HG03045 (cell line): Measurements from ENCODE around the gene SLC9C2.
"Not testable (repeated sequence)": the region's sequence is repeated elsewhere in the genome, so short reads cannot be mapped to it uniquely, and the experiment has no call there.

Source experiments
- ATAC-seq: cut with Tn5 transposase; IDR thresholded peaks from one replicate; pipeline ENCODE4 v1.9.1; 2021; ENCODE audit warnings: mild to moderate bottlenecking, moderate library complexity; ENCODE audit not compliant: unreplicated experiment

Gene SLC9C2

GRCh38 chr1:173491508-173491907, 111.4 kb downstream of the SLC9C2 start:
- no peak for ATAC-seq

DNA sequence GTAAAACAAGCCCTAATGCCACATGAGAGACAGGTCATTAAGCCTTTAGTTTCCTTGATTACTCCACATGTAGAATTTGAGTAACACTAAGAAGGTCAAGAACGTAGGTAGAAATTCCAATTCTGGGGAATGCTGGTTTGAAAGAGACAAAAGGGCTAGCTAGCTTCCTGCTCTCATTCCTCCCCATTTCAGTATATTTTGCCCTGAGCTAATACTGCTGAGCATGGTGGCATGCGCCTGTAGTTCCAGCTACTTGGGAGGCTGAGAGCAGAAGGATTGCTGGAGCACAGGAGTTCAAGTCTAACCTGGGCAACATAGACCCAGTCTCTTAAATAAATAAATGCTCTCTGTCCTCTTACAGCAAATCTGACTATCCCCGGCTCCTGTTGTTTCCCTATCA, 112.9 kb downstream of the SLC9C2 start:
- no peak for ATAC-seq

- ATAC-seq, result no peak
These were observed 113.7 kb downstream of the SLC9C2 start for GRCh38 chr1:173489149-173489600.

GRCh38 chr1:173488001-173488400, 114.9 kb downstream of the SLC9C2 start:
- no peak for ATAC-seq

DNA sequence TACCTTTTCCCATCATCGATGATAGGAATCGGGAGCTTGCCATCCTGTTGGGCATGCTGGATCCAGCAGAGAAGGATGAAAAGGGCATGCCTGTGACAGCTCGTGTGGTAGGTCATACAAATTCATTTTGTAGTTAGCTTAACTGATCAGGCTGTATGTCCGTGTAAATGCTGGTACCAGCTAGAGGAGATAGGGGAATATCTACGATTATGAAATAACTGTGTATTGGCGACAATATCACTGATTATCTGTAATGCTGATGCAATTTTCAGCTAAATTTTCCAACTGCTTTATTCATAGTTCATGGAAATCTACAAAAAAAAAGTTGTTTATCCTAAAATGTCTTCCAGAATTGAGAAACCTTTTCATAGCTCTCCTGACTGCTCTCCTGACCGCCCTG, 117.5 kb downstream of the SLC9C2 start:
- no peak for ATAC-seq

DNA sequence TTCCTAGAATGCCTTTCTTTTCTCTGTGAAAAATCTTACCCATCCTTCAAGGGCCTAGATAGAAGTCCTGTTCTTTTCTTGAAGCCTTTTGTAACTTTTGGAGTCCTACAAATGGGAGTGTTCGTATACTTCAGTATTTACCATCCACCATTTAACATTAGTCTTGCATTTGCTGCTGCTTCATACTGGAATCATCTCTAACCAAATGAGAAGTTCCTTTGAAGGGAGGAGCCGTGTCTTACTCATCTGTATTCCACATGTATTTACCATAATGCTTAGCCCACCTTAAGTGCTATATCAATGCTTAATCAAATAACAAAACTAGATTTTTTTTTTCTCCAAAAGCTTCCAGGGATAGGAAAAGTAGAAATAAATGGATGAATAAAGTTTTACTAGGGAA, 118.6 kb downstream of the SLC9C2 start:
- ATAC-seq, result no peak

DNA sequence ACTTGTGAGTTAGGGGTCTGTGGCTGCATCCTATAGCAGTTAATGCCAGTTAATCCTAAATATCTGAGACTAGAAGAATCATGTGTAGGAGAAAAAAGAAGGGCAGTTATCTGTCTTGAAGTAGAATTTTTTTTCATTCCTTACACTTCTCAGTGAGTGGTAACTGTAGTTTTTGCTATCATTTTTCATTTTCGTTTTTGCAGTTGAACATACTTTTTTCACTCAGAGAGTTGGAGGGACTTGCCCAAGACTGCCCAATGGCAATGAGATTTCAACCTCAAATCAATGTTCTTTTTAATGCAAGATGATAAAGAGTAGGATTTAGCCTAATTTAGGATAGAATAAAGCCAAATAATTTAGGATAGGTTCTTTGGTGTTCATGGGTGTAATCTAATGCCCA, 120.2 kb downstream of the SLC9C2 start:
- no peak for ATAC-seq

DNA sequence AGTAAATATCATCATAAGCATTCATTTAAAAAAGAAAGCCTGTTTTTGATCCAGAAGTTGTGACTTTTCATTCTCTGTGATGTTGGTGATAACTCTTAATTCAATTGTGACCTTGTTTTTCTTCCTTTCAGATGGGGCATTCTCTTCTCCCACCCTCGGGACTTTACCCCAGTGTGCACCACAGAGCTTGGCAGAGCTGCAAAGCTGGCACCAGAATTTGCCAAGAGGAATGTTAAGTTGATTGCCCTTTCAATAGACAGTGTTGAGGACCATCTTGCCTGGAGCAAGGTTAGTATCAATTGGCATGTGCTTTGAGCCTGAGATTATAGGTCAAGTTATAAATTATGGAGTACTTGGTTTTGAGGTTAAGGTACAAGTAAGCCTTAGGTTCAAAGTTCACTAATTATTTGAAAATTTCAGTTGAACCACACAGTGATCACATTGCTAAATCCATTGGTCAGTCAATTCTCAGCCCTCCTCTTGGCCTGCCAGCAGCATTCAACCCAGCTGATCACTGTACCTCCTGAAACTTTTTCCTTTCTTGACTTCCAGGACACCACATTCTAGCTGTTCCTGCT, 121.6 kb downstream of the SLC9C2 start:
- ATAC-seq, result no peak

DNA sequence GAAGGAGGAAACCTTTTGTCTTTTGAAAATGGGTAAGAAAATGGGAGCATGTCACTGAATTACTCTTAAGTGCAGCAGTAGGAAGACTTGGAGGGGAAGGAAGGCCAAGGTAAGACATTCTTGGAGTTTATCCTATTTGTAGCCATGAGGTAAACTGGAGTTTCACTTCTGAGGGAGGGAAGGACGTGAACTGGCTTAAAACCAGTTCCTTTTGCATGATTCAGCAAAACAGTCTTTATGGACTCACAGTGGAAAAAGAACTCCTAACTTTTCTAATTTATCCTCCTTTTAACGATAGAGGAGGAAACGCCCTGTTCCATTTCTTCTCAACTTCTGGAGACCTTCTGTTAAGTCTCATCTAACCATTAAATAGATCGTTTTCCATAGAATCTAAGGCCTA, 123.2 kb downstream of the SLC9C2 start:
- ATAC-seq, result no peak

DNA sequence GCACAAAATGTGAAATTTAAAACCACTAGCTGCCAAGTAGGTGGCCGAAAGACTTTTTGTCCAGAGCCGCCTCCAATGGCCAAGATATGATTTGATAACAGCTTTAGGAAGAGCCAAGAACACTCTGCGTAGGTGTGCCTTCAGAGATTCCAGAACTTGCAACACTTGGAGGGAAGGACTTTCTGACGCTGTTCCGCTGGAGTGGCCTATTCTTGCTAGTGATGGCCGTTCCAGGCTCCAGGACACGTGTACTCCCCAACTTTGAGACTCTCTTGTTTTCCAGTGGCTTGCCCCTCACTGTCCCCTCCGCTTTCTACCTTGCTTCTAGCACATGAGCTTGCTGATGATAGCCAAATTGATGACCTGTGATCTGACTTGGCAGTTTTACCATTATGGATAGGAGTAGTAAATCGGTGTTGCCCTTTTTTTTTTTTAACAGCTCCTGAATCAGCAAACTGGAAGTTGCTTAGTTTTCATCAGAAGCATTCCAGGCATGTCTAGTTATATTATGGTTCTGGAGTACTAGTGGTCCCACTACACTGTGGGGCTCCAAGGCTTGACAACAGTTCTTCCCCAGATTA, 124.7 kb downstream of the SLC9C2 start:
- ATAC-seq, result no peak

- peak; percentile 58 for ATAC-seq
These were observed 125.4 kb downstream of the SLC9C2 start, which contains the start of gene PRDX6 for GRCh38 chr1:173477286-173478093. PRDX6 (plus strand) TSS chr1:173477335; CDS start chr1:173477398, 63 bp downstream.

GRCh38 chr1:173476665-173477285, 126.1 kb downstream of the SLC9C2 start:
- peak; percentile 96 for ATAC-seq

GRCh38 chr1:173476197-173476664, 126.6 kb downstream of the SLC9C2 start:
- no peak for ATAC-seq

- no peak for ATAC-seq
These were observed 127.2 kb downstream of the SLC9C2 start for GRCh38 chr1:173475564-173476196.

GRCh38 chr1:173474780-173475421, 128.0 kb downstream of the SLC9C2 start:
- ATAC-seq, result not testable (repeated sequence)

DNA sequence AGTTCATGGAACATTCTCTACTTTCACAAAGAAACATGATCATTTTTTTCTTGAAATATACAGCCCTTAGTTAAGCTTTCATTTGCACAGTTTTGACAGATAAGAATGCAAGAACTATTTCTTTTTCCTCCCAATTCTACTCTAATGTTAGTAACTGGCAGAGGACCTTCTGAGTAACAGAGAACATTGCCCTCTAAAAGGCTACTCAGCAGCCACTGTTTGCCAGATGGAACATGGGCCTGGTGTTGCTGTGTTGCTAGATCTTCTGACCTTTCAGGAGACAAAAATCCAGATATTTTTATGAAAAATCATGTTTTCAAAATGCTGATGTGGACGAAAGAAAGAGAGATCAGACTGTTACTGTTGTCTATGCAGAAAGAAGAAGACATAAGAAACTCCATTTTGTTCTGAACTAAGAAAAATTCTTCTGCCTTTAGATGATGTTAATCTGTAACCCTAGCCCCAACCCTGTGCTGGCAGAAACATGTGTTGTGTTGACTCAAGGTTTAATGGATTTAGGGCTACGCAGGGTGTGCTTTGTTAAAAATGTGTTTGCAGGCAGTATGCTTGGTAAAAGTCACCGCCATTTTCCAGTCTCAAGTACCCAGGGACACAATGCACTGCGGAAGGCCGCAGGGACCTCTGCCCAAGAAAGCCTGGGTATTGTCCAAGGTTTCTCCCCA, 128.6 kb downstream of the SLC9C2 start:
- no peak for ATAC-seq

GRCh38 chr1:173473599-173474011, 129.3 kb downstream of the SLC9C2 start:
- ATAC-seq, result no peak

DNA sequence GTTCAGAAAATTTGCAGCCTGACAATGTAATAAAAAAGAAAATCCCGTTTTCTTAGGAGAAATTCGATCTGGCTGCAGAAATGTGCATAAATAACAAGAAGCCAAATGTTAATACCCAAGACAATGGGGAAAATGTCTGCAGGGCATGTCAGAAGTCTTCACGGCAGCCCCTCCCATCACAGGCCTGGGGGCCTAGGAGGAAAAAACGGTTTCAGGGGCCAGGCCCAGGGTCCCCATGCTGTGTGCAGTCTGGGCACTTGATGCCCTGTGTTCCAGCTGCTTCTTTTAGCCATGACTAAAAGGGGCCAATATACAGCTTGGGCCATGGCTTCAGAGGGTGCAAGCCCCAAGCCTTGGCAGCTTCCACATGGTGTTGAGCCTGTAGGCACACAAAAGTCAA, 132.3 kb downstream of the SLC9C2 start:
- ATAC-seq, result no peak

- ATAC-seq, result no peak
These were observed 133.2 kb downstream of the SLC9C2 start for GRCh38 chr1:173469656-173470055.

GRCh38 chr1:173467426-173467825, 135.4 kb downstream of the SLC9C2 start:
- ATAC-seq, result no peak
